Inflammatory macrophage treated with lipopolysaccharide for 4 hours (primary cell): ENCODE measurements around the gene LOX.
"Not testable (repeated sequence)": the region's sequence is repeated elsewhere in the genome, so short reads cannot be mapped to it uniquely, and the experiment has no call there.

Source experiments
- DNase-seq: peaks from one replicate; pipeline ENCODE4 v3.0.0-alpha.2; 2020

The LOX gene

GRCh38 chr5:122097391-122097790 lies 19.3 kb upstream of the LOX start:
- no peak for DNase-seq

- DNase-seq = no peak
These were observed 17.1 kb upstream of the LOX start for GRCh38 chr5:122095158-122095557.

- DNase-seq = not testable (repeated sequence)
These were observed 16.2 kb upstream of the LOX start for GRCh38 chr5:122094251-122094650.

GRCh38 chr5:122093415-122094180 lies 15.5 kb upstream of the LOX start:
- no peak for DNase-seq

GRCh38 chr5:122091936-122092600 lies 14.0 kb upstream of the LOX start:
- DNase-seq = no peak

GRCh38 chr5:122089096-122090013 lies 11.3 kb upstream of the LOX start:
- no peak for DNase-seq

GRCh38 chr5:122085041-122085440 lies 7.0 kb upstream of the LOX start:
- no peak for DNase-seq

GRCh38 chr5:122083535-122083934 lies 5.5 kb upstream of the LOX start:
- DNase-seq = no peak

- DNase-seq = no peak
These were observed 3.5 kb upstream of the LOX start for GRCh38 chr5:122081541-122081940.

- no peak for DNase-seq
These were observed 518 bp downstream of the LOX start for GRCh38 chr5:122077366-122078115.

GRCh38 chr5:122076669-122077365 lies 1.2 kb downstream of the LOX start:
- DNase-seq = peak; percentile 34

GRCh38 chr5:122076050-122076461 lies 2.0 kb downstream of the LOX start:
- DNase-seq = no peak

GRCh38 chr5:122073864-122074263 lies 4.2 kb downstream of the LOX start:
- no peak for DNase-seq

- DNase-seq = no peak
These were observed 5.0 kb downstream of the LOX start for GRCh38 chr5:122073018-122073417.

GRCh38 chr5:122067390-122067789 lies 10.7 kb downstream of the LOX start:
- DNase-seq = no peak

- no peak for DNase-seq
These were observed 13.1 kb downstream of the LOX start for GRCh38 chr5:122064992-122065391.

- no peak for DNase-seq
These were observed 14.2 kb downstream of the LOX start for GRCh38 chr5:122063836-122064235.

- no peak for DNase-seq
These were observed 15.9 kb downstream of the LOX start for GRCh38 chr5:122062205-122062604.

GRCh38 chr5:122056913-122057312 lies 21.1 kb downstream of the LOX start:
- no peak for DNase-seq

GRCh38 chr5:122054266-122054665 lies 23.8 kb downstream of the LOX start:
- no peak for DNase-seq

GRCh38 chr5:122053181-122054109 lies 24.6 kb downstream of the LOX start:
- DNase-seq = no peak
